HG03045 (cell line): Measurements from ENCODE around the gene TADA2B.
A peak's percentile ranks its signal among the peaks of the same experiment; 100 is the strongest.
"Not testable (repeated sequence)": the region's sequence is repeated elsewhere in the genome, so short reads cannot be mapped to it uniquely, and the experiment has no call there.

ENCODE experiments used
- ATAC-seq: cut with Tn5 transposase; IDR thresholded peaks from one replicate; pipeline ENCODE4 v1.9.1; 2021; ENCODE audit warnings: mild to moderate bottlenecking, moderate library complexity; ENCODE audit not compliant: unreplicated experiment

The TADA2B gene

GRCh38 chr4:7076696-7077082 is 33.5 kb downstream of the TADA2B start:
- no peak for ATAC-seq

GRCh38 chr4:7077371-7077770 is 34.2 kb downstream of the TADA2B start:
- no peak for ATAC-seq

GRCh38 chr4:7078025-7078424 is 34.9 kb downstream of the TADA2B start:
- ATAC-seq, result no peak

- not testable (repeated sequence) for ATAC-seq
These were observed 36.3 kb downstream of the TADA2B start for GRCh38 chr4:7079483-7079882.

- not testable (repeated sequence) for ATAC-seq
These were observed 36.7 kb downstream of the TADA2B start for GRCh38 chr4:7079909-7080308.

- no peak for ATAC-seq
These were observed 40.7 kb downstream of the TADA2B start for GRCh38 chr4:7083597-7084563.

- ATAC-seq, result not testable (repeated sequence)
These were observed 41.4 kb downstream of the TADA2B start for GRCh38 chr4:7084564-7084961.

GRCh38 chr4:7086384-7086783 is 43.2 kb downstream of the TADA2B start:
- ATAC-seq, result no peak

GRCh38 chr4:7087036-7087435 is 43.9 kb downstream of the TADA2B start:
- no peak for ATAC-seq

GRCh38 chr4:7089213-7089986 is 46.2 kb downstream of the TADA2B start:
- ATAC-seq, result no peak

GRCh38 chr4:7092026-7092425 is 48.9 kb downstream of the TADA2B start:
- no peak for ATAC-seq

GRCh38 chr4:7094916-7095315 is 51.7 kb downstream of the TADA2B start:
- ATAC-seq, result no peak

- no peak for ATAC-seq
These were observed 52.5 kb downstream of the TADA2B start for GRCh38 chr4:7095611-7096155.

- no peak for ATAC-seq
These were observed 53.1 kb downstream of the TADA2B start for GRCh38 chr4:7096236-7096635.

- ATAC-seq, result peak; percentile 54
These were observed 58.7 kb downstream of the TADA2B start for GRCh38 chr4:7101692-7102515.

GRCh38 chr4:7102516-7102909 is 59.3 kb downstream of the TADA2B start:
- ATAC-seq, result not testable (repeated sequence)

GRCh38 chr4:7103031-7103606 is 59.9 kb downstream of the TADA2B start:
- peak; percentile 87 for ATAC-seq

- ATAC-seq, result no peak
These were observed 60.6 kb downstream of the TADA2B start for GRCh38 chr4:7103607-7104365.

GRCh38 chr4:7104366-7105031 is 61.3 kb downstream of the TADA2B start:
- no peak for ATAC-seq
